Measurements from ENCODE around the gene RHEB.

RHEB gene

GRCh38 chr7:151429560-151430331 lies 89.9 kb downstream of the RHEB start:
- DNase-seq, result peak; percentile 89

DNA sequence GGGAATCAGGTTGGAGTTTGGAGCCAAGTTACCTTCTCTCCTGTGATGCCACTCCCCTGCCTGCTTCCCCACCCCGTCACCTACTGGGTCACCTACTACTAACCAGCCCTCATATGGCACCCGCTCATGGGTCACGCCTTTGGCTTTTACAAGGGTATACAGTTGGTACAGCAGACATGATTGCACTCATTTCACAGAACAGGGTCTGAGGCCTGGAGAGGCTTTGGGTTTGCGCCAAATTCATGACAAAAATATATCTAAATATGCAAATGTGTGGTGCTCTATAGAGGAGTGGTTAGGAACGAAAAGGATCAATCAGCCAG lies 90.5 kb downstream of the RHEB start:
- DNase-seq, result no peak

DNA sequence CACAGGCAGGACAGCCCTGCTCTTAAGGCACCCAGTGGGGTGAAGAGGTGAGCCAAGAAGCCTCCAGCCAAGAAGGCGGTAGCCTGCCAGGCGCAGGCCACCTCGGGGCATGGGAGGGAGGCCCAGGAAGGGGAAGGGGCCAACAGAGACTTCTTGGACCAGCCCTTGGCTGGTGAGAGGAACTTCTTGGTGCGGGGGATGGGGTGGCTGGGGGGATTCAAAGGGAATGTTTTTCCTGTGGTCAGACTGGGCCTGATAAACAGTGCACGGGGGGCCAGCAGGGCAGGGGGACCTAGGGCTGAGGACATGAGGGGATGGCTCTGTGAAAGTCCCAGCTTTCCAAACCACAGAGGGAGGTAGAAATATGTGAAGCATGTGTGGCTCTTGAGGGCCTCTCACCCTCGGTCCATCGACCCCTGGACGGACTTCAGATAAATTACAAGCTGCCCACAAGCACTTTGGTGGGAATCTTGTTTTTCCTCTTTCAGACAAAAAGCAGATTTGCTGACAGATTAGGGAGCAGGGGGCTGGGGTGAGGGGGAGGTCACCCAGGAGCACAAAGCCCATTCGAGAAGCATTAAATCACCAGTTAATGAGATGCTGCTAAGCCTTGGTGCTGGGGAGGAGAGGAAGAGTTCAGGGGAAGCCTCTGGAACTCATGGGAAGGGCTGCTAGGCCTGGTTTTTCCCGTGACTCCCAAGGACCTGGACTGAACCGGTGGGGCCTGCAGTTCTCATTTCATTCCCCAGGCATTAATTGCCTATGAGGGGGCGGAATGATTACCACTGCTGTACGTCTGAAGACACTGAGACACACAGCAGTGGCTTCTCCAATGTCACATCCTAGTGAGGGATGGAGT lies 91.1 kb downstream of the RHEB start:
- no peak for DNase-seq

DNA sequence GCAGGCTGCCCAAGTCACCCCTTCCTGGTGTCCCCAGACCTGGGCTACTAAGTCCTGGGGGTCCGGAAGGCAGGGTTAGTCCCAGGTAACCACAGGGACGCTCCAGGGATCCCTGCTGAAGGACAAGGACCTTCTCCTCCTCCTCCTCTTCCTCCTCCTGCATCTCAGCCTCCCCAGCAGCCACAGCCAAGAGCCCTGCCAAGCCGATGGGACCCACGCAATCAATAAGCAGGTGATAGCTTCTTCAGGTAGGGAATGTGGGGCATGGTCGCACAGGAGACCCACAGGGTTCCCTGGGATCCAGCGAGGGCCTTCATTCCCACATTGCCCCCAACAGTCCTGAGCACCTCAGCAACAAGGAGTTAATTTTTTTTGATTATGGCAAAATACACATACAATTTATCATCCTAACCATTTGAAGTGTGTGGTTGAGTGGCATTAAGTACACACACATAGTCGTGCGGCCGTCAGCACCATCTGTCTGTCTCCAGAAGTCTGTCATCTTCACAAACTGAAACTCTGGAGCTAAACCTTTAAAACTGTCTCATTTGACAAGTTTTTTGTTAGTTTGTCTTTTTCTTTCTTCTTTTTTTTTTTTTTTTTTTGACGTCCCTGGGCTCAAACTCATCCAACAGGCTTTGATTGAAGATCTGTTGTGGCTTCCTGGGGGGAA lies 91.9 kb downstream of the RHEB start:
- DNase-seq, result peak; percentile 59

DNA sequence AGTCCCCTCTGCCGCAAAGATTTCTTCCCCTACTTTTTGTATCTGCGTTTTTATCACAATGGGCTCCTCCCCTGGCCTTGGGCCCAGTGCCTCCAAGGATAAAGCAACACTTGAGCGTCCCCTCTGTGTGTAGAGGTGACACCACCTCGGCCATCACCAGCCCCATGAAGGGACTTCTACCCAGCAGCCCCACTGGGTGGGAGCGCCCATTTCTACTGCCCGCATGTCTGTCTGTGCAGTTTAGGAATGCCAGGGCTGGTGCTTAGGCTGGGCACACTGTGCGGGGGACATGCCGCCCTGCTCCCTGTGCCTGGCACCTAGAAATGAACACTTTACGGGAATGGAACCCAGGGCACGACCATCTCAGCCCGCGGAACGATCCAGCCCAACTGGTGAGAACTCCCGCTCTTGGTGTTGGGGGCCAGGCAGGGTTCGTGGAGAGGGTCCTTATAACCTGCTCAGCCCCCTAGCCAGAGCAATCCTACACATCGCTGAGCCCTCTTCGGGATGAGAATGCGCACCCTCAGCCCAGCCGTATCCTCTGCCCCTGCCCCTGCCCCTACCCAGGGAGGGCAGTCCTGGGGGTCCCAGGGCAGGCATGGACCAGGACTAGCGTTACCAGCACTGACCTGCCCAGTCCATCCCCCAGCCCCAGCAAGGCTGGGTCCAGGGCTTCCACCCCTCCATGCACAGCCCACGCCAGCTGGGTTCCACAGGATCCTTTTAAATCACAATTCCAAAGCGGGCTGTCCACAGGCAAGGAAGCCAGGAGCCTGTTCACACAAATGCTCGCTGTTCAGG lies 92.6 kb downstream of the RHEB start:
- DNase-seq, result no peak

DNA sequence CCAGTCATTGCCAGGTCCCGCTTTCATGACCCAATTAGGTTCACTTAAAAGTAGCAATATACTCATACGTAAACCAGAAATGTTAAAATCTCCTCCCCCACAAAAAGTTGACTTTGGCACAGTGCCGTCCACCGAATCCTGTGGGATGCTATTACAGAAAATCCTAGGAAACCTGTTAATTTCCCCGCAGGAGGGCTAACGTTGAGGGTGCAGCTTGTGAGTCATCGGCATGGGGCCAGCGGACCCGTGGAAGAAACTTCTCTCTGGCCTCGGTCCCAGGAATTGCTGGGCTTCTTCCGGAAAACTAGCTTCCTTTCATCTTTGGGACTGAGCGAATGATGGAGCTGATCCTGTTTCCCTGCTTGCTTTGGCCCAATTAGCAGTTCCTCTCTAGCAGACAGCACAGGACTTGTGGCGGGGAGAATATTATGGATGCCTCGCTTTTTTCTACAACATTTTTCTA lies 93.2 kb downstream of the RHEB start:
- DNase-seq, result no peak

DNA sequence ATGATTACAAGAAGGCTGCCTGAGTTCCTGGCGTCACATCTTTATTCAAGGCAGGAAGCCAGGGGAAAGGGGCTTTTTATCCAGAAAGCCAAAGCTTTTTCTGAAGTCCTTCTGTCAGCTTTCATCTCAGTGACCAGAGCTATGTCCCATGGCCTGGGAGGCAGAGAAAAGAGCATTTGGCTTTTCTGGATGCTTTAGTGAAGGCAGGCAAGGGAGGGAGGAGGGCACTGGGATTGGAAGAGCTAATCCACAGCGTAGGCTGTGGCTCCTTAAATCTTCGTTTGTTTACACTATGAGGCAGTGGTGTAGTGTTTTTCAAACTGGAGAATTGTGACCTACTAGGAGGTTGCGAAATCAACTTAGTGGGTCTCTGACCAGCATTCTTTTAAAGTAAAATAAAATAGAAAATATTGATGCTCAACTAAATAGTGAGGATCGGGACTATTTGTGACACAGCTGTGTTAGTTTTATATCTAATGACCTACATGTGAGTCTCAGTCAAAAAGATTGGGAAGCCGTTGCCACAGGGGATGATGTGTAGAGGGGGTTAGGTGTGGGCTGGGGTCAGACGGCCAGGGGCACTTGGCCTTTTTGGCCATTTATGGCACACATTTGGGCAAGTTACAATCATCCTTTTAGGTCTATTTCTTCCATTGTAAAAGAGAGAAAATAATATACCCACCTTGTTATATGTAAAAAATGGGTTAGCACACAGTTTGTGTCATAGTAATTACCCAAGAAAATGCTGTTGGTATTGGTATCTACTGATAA lies 93.8 kb downstream of the RHEB start:
- DNase-seq, result peak; percentile 26

DNA sequence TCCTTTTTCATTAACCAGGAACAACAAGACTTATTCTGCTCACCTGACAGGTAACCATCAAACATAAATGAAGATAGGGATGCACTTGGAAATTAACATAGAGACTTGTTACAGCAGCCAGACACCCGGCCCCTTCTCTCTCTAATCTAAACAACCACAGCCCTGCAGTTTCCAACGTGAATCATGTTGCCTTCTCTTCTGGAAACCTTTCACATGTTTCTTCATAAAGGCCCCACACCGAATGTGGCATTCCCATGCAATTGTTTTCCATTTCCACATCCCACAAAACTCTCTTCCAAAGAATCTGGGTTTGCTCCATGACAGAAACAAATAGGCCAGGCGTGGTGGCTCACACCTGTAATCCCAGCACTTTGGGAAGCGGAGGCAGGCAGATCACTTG lies 94.9 kb downstream of the RHEB start:
- no peak for DNase-seq

GRCh38 chr7:151423936-151424335 lies 95.8 kb downstream of the RHEB start:
- no peak for DNase-seq

DNA sequence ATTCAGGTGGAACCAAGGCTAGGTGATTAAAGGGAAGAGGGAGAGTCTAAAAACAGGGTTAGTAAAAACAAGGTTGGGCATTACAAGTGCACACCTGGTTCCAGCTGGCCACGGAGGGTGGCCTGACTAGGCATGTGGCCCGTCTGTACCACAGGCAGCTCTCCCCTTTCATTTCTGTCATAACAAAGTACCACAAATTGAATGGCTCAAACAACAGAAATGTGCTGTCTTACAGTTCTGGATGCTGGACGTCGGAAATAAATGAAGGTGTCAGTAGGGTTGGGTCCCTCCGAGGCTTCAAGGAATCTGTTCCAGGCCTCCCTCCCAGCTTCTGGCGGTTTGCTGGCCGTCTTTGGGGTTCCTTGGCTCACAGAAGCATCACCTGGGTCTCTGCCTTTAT lies 96.5 kb downstream of the RHEB start:
- no peak for DNase-seq

- DNase-seq, result no peak
These were observed 97.5 kb downstream of the RHEB start for GRCh38 chr7:151422212-151422611.

DNA sequence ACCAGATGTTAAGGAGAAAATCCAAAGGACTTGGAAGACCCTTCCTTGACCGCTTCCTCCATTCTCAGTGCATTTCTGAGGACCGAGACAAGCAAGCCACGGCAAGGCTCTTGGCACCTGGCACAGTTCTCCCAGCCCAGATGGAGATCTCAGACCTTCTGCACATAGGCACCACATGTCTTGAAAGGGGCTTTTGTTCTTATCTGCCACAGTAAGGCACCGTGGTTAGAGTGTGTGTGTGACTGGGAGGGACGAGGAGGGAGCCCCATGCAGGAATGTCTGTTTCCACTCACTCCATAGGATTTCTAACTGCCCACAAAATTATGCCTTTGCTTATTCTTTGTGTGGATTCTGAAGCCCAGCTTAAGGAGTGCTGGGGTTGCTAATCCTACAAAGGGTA lies 99.6 kb downstream of the RHEB start:
- DNase-seq, result no peak

- DNase-seq, result no peak
These were observed 102.8 kb downstream of the RHEB start for GRCh38 chr7:151416941-151417315.

- DNase-seq, result no peak
These were observed 103.4 kb downstream of the RHEB start for GRCh38 chr7:151416112-151416940.

All from NCI-H510A treated with DMSO at 0.1 percent for 48 hours (cell line).